GM12801 (cell line): ENCODE measurements around the gene WFDC2.

ENCODE experiments used
- TF ChIP-seq, protein P1 (sequence below): IDR thresholded peaks from one replicate; pipeline ENCODE4 v1.5.1; 2011; ENCODE audit warnings: control low read depth; ENCODE audit not compliant: insufficient read length; ENCODE audit errors: extremely low read depth

Gene WFDC2

DNA sequence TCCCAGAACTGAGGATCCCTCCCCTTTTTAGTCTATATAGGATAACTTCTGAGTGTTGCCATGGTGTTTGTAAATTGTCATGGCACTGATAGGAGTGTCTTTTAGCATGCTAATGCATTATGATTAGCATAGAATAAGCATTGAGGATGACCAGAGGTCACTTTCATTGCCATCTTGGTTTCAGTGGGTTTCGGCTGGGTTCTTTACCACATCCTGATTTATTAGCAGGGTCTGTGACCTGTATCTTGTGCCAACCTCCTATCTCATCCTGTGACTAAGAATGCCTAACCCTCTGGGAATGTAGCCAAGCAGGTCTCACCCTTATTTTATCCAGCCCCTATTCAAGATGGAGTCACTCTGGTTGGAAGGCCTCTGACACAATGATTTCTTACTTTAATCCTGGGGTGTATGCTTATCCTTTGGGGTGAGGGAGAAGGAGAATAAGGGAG lies 19.6 kb downstream of the WFDC2 start:
- TF ChIP-seq, protein P1, sequence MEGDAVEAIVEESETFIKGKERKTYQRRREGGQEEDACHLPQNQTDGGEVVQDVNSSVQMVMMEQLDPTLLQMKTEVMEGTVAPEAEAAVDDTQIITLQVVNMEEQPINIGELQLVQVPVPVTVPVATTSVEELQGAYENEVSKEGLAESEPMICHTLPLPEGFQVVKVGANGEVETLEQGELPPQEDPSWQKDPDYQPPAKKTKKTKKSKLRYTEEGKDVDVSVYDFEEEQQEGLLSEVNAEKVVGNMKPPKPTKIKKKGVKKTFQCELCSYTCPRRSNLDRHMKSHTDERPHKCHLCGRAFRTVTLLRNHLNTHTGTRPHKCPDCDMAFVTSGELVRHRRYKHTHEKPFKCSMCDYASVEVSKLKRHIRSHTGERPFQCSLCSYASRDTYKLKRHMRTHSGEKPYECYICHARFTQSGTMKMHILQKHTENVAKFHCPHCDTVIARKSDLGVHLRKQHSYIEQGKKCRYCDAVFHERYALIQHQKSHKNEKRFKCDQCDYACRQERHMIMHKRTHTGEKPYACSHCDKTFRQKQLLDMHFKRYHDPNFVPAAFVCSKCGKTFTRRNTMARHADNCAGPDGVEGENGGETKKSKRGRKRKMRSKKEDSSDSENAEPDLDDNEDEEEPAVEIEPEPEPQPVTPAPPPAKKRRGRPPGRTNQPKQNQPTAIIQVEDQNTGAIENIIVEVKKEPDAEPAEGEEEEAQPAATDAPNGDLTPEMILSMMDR: no peak

DNA sequence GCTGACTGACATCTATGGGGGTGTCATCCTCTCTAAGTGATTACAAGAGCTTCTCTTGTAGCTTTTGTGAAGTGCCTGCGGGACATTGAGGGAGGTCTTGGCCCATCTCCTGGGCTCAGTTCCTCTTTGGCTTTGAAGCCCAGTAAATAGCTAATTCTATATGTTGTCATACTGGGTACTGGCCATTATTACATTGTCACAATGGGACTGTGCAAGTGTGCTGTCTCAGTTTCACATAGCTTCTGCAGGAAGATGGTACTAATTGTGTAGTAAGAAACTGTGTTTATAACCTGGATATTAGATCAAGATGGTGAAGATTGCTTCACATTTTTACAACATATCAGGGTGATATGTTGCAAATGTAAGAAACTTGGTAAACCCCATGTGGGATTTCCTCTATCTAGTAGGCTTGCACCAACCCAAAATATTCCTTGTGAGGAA lies 26.0 kb downstream of the WFDC2 start:
- TF ChIP-seq, protein P1: no peak

DNA sequence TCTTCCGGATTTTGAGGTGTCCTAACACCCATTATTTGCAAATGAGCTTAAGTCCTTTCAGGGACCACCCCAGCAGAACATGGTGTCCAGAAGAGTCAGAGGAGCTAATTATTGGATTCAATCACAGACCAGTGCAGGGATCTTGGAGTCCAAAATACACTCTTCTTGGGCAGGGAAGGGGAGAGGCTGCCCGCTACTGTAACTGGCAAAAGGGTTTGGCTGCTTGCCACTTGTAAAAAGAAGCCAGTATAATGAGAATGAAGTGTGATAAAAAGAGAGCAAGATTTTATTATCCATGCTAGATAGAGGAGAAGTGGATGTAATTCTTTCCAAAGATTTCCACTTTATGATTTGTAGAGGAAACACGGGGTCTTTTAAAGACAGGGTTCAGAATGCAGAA lies 26.6 kb downstream of the WFDC2 start:
- TF ChIP-seq, protein P1: no peak

DNA sequence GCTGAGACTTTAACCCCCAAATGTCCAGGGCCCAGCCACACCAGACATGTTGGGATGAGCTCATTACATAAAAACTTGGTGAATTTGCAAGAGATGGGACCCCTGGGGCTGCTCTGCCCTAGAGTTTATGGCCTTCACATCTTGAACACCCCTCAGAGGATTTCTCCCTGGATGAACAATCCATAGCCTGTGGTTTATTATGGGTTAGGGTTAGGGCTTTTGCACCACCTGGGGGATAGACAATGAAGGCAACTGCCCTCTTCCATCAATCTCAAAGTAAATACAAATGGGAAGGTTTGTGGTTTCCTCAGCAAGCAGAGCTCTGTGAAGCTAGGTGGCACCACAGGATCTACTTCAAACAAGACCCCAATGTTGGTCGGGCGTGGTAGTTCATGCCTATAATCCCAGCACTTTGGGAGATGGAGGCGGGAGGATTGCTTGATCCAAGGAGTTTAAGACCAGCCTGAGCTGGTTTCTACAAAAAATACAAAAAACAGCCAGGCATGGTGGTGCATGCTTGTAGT lies 28.5 kb downstream of the WFDC2 start:
- TF ChIP-seq, protein P1: no peak

DNA sequence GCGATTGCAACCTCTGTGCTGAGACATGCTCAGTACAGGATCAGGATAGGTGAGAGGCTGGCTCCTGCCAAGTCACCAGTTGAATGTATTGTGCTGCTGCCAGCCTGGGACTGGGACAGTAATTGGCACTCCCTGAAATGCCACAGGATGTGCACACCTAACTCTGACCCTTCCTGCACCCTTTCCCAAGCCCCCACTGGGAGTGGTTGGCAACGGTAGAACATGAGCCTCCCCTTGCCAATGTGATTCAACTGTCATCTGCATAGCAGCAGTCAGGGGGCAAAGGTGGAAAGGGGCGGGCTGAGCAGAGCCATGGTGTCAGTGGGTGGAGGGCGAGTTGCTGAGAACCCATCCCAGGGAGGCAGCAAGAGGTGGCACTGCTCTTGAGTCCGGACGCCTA lies 30.5 kb downstream of the WFDC2 start:
- TF ChIP-seq, protein P1: no peak

DNA sequence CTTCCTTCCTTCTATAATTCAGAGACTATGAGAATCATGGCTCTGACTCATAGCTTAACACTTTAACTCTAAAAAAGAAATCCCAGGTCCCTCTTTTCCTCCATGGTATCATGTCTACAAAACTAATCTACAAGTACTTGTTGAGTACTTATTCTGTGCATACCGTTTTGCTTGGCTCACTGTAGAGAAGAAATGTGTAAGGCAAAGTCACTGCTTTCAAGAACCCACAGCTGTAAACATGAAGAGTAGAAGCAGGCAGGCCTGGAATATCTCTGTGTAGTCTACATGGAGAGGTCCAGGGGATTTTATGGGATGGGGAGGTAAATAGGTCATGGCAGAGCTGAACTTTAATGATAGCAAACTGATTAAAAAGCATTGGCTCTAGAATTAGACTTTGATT lies 32.0 kb downstream of the WFDC2 start:
- TF ChIP-seq, protein P1: no peak

DNA sequence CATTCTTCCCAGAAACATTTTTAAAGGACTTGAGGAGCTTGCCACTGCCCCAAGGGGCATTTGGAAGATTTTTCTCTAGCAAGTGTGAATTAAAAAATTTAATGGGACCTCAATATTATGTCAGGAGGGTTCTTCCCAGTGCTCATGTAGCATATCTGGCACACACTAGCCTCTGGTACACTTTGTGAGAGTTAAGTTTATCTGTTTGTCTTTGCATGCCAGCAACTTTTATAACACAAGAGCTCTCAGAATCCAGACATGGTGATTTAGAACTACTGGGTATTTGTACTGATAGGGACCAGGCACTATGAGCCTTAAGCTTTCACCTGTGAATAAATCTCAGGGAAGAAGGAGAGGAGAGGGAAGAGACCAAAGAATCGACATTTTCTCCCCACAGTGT lies 33.0 kb downstream of the WFDC2 start:
- TF ChIP-seq, protein P1: no peak
